NCI-H2227 (cell line): ENCODE results near the gene SCN5A.

Experiments used
- DNase-seq: peaks from one replicate; lab custom pipeline; 2025; ENCODE audit not compliant: unreplicated experiment; lab: John Stamatoyannopoulos, UW

SCN5A gene

DNA sequence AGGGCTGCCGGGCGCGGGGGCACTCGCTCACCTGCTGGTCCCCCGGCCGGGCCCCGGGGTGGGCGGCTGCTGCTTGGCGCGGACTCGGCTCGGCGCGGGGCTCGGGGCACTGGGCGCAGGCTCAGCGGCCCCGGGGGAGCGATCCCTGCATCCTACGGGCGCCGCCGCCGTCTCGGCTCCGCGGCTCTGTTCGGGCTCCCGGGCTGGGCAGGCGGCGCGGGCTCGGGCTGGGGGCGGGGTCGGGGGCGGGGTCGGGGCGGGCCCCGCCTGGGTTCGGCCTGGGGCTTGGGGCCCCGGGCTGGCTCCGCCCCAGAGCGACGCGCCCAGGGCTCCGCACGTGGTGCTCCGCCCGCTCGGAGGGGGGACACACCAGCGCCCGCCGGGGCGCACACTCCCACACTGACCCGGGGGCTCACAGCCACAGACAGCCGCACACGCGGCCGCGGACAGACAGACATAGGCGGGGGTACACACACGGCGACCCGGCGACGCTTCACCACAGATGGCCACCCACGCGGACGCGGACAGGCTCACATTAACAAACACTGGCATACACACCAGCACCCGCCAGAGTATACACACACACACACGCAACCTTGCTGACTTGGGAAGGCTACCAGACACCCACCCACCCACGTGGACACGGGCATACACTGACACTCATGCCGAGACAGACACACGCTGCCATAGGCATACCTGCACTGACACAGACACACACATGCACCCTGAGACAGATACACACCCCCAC is at the start of gene SCN5A:
TSS of gene SCN5A (minus strand) at position 188 of the 748 bp plus-strand sequence. CDS start 16,380 bp downstream, outside the sequence.
- DNase-seq, result peak; percentile 69

DNA sequence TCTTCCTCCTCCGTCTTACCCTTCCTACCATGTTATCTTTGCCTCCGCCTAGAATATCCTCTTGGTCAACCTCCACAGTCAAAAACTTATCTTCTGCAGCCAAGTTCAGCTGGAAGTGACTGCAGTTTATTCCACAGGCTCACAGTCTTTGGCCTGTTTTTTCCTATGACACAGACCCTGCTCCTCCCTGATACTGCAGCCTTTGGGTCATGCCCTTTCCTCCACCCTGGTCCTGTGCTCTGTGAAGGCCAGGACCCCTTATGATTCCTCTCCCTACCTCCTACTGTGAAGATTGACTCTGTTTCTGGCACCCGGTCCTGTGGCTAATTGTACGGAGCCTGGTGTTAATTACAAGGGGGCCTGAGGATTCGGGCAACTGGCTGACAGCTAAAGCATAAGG is 49.3 kb upstream of the SCN5A start:
- DNase-seq, result no peak

- no peak for DNase-seq
Measured at GRCh38 chr3:38698061-38698460, 48.6 kb upstream of the SCN5A start.

DNA sequence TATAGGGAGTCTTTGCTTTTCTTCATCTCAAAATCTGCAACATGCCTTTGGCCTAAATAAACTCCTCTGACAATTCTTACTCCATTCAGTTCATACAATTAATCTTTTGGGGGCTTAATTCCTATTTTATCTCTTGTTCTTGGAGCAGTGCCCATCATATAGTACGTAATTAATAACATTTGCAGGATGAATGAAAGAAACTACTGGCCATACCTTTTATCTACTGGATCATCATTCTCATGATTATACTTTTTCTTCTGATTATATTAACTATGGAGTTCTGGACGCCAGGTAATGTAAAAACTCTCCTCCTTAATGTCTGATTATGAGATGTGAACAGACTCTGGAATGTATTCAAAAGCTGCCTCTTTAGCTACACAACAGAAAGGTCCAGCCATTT is 46.5 kb upstream of the SCN5A start:
- no peak for DNase-seq

DNA sequence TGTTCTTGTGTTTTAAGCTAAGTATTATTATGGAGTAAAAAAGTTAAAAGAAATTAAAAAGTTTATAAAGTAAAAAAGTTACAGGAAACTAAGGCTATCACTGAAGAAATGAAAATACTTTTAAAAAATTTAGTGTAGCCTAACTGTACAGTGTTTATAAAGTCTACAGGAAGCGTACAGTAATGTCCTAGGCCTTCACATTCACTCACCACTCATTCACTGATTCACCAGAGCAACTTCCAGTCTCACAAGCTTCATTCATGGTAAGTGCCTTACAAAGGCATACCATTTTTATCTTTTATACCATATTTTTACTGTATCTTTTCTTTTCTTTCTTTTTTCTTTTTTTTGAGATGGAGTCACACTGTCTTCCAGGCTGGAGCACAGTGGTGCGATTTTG is 40.7 kb upstream of the SCN5A start:
- DNase-seq, result no peak

DNA sequence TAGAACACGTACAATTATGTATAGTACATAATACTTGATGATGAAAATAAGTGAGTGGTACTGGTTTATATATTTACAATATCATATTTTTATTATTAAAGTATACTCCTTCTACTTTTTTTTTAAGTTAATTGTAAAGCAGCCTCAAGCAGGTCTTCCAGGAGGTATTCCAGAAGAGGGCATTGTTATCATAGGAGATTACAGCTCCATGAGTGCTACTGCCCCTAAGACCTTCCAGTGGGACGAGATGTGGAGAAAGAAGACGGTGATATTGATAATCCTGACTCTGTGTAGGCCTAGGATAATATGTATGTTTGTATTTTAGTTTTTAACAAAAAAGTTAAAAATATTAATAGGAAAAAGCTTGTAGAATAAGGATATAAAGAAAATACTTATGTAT is 40.3 kb upstream of the SCN5A start:
- DNase-seq, result no peak

DNA sequence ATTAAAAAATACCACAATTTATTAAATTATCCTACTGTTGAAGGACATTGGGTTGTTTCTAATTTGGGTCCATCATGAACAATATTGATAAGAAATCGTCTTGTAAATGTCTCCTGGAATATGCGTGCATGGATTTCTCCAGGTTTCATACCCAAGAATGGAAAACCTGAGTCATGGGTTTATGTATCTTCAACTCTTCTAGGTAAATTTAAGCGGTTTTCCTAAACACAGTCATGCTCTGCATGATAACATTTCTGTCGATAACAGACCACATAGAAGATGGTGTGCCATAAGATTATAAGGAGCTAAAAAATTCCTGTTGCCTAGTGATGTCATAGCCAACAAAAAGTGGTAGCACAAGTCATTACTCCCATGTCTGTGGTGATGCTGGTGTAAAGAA is 39.9 kb upstream of the SCN5A start:
- DNase-seq, result no peak

DNA sequence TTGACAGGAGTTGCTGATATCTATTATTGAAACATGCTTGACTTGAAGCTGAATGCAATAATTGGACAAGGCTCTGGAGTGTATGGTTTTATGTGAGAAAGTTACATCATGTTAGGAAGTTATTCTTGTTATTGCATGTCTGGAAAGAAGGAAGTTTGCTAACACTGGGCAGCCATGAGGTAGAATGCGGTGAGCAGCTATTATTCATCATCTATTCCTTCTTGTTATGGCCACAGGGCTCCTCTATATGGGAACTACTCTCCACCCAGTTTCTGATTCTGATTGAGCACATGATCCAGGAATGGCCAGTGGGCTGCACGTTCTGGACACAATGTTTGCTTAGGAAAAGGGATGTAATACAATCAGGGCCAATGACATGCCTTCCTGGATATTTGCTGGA is 37.8 kb upstream of the SCN5A start:
- DNase-seq, result no peak

DNA sequence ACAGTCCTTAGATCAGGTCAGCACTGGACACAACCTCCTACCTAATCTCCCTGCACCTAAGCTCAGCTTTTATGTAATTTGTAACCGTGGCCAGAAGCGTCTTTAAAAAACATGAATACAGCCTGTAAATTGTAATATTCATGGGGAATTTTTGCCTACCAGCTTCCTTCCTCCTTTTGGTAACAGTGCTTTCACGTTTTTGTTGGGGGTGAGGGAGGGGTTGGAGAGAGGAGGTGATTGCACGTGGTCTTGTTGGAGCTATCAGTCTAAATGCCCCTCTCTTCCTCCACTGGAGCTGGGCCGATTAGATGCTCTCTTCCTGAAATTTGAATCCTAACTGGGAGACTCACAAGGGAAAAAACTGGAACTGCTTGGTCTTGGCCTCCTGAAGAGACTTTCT is 35.1 kb upstream of the SCN5A start:
- DNase-seq, result no peak

GRCh38 chr3:38669668-38670067 is 20.2 kb upstream of the SCN5A start:
- no peak for DNase-seq

DNA sequence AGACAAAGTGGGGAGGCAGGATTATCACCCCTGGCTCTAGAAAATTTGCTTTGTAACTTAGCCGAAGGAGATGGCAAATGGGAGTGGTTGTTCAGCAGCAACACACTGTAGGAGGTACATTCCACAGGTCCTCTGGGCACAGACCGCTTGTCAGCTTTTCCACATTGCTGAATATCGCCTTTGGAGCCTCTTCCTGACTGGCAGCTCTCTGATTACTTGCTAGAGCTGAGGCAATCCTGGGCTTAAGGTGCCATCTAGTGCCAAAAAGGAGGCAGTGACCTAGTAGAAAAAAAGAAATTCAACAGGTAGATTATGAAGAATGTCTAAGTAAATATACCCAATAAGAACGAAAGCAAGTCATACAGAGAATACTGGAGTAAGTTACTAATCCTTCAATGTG is 13.1 kb upstream of the SCN5A start:
- peak; percentile 15 for DNase-seq

DNA sequence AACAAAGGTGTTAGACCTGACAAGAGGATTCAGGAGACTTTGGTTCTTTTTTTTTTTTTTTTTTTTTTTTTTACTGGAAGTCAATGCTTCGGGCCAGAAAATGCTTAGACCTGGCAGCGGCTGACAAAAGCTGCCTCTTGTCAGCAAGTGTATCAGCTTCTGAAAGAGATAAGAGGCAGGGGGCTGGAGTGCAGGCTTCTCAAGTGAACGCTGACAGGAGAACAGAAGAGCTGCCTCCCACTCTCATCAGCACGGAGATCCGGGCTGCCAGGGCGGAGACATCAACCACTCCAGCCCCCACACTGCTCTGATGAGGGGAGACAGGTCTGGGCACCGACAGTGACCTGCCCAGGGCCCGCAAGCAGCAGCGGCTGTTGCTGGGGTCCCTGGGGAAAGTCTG is 9.4 kb upstream of the SCN5A start:
- DNase-seq, result peak; percentile 12

GRCh38 chr3:38657369-38657768 is 7.9 kb upstream of the SCN5A start:
- DNase-seq, result no peak

GRCh38 chr3:38655708-38656300 is 6.3 kb upstream of the SCN5A start:
- DNase-seq, result peak; percentile 73

- DNase-seq, result no peak
Measured at GRCh38 chr3:38653685-38654537, 4.4 kb upstream of the SCN5A start.

DNA sequence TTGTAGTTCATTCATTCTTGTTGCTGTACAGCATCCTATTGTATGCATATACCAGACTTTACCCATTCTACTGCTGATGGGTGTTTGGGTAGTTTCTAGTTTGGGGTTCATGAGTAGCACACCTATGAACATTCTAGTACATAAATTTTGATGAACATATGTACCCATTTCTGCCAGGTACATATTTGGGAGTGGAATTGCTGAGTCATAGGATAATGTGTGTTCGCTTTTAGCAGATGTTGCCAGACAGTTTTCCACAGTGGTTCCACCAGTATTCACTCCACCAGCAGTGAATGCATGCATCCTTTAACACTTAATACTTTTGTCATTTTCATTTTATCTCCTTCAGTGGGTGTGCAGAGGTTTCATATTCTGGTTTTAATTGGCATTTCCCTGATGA is 3.4 kb upstream of the SCN5A start:
- no peak for DNase-seq

- DNase-seq, result peak; percentile 79
Measured at GRCh38 chr3:38651153-38651789, 1.8 kb upstream of the SCN5A start.

- DNase-seq, result no peak
Measured at GRCh38 chr3:38650248-38650951, 913 bp upstream of the SCN5A start.

DNA sequence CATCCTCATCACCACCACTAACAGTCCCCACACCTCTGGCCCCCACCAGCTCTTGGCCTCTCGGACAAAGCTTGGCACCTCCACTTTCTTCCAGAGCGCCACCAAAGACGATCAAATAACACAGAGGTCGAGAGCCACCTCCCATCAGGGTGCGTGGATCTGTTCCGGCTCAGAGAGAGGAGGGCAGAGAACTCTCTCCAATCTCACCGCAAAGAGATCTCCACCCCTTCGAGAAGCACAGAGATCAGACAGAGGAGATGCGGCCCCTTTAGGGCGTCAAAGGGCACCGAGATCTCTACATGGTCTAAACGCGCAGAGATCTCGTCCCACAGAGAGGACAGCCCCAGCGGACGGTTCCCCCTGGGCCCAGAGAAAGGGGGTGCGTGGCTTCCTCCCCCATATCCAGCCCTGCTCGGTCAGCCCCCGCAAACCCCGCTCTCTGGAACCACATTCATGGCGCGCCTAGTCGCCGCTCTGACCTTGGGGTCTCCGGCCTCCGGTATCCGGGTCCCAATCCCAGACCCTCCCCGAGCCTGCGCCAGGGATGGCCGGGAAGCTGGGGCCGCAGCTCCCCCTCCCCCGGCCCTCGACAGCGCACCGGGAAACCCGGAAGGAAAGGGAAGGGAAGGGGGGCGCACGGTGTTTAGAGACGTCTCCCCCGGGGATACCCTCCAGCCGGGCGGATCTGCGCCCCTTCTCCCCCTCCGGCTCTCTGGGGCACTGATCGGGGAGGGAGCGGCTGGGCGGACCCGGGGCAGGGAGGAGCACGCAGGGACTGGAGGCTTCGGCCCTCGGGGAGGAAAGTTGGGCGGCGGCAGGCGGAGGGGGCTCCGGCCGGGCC is 608 bp downstream of the SCN5A start:
- peak; percentile 23 for DNase-seq
